Mesenchymal stem cell (in vitro differentiated cells and primary cell): Measurements from ENCODE around the gene DTX3.
A peak's percentile ranks its signal among the peaks of the same experiment; 100 is the strongest.

Experiments
- DNase-seq: peaks from one replicate; pipeline ENCODE4 v3.0.0-alpha.2; 2013
- H2AFZ ChIP-seq: one replicate; pipeline ENCODE4 v1.6.1; 2013; ENCODE audit warnings: low read depth, mild to moderate bottlenecking, control low read depth, inconsistent platforms, low read length, moderate library complexity
- H2AK5ac ChIP-seq: 2 replicates; pipeline ENCODE4 v1.6.1; 2013; ENCODE audit warnings: low read length, moderate library complexity, mild to moderate bottlenecking, inconsistent platforms; ENCODE audit not compliant: severe bottlenecking
- H2BK120ac ChIP-seq: one replicate; pipeline ENCODE4 v1.6.1; 2013; ENCODE audit warnings: low read depth, mild to moderate bottlenecking, inconsistent platforms, low read length, moderate library complexity
- H2BK12ac ChIP-seq, 2 experiments: one replicate each; pipeline ENCODE4 v1.6.1; 2013; ENCODE audit warnings: inconsistent platforms in 2 of 2, low read length in 2 of 2, mild to moderate bottlenecking in 2 of 2, moderate library complexity in 2 of 2, control low read depth in 1 of 2
- H2BK15ac ChIP-seq: one replicate; pipeline ENCODE4 v1.6.1; 2013; ENCODE audit warnings: mild to moderate bottlenecking, low read depth, inconsistent platforms; ENCODE audit not compliant: poor library complexity, severe bottlenecking
- H2BK5ac ChIP-seq: 2 replicates; pipeline ENCODE4 v1.6.1; 2013; ENCODE audit warnings: low read depth, mild to moderate bottlenecking, low read length, control low read depth, inconsistent platforms; ENCODE audit not compliant: poor library complexity, severe bottlenecking
- H3K14ac ChIP-seq, 2 experiments: one replicate each; pipeline ENCODE4 v1.6.1; 2013; ENCODE audit warnings: inconsistent platforms in 2 of 2, low read length in 2 of 2, control low read depth in 1 of 2, mild to moderate bottlenecking in 1 of 2, moderate library complexity in 1 of 2
- H3K18ac ChIP-seq, 2 experiments: one replicate each; pipeline ENCODE4 v1.6.1; 2013; ENCODE audit warnings: inconsistent platforms in 2 of 2, low read length in 2 of 2, control low read depth in 1 of 2, low read depth in 1 of 2, mild to moderate bottlenecking in 1 of 2
- H3K23ac ChIP-seq, 2 experiments: one replicate each; pipeline ENCODE4 v1.6.1; 2013; ENCODE audit warnings: inconsistent platforms in 2 of 2, low read length in 2 of 2, mild to moderate bottlenecking in 2 of 2, moderate library complexity in 2 of 2, control low read depth in 1 of 2
- H3K27ac ChIP-seq: 2 replicates; pipeline ENCODE4 v1.5.1; 2013; ENCODE audit warnings: mild to moderate bottlenecking, moderate library complexity, low read length, control low read depth, inconsistent platforms; ENCODE audit not compliant: poor library complexity, severe bottlenecking
- H3K27me3 ChIP-seq, 2 experiments: 2 replicates each; pipeline versions ENCODE4 v1.6.1 to v1.7.0; 2013; ENCODE audit warnings: low read length in 2 of 2, mild to moderate bottlenecking in 2 of 2, moderate library complexity in 2 of 2, control low read depth in 1 of 2, inconsistent platforms in 1 of 2; ENCODE audit not compliant: control insufficient read depth in 1 of 2, insufficient read depth in 1 of 2
- H3K36me3 ChIP-seq, 2 experiments: 2 replicates each; pipeline versions ENCODE4 v1.6.1 to v1.7.0; 2013; ENCODE audit warnings: low read length in 2 of 2, control low read depth in 1 of 2, inconsistent platforms in 1 of 2, low read depth in 1 of 2, mild to moderate bottlenecking in 1 of 2; ENCODE audit not compliant: insufficient read depth in 2 of 2, control insufficient read depth in 1 of 2
- H3K4ac ChIP-seq, 2 experiments: one replicate each; pipeline ENCODE4 v1.6.1; 2013; ENCODE audit warnings: inconsistent platforms in 2 of 2, low read length in 2 of 2, mild to moderate bottlenecking in 2 of 2, moderate library complexity in 2 of 2, control low read depth in 1 of 2, low read depth in 1 of 2
- H3K4me1 ChIP-seq: 2 replicates; pipeline ENCODE4 v1.6.1; 2013; ENCODE audit warnings: low read depth, low read length, control low read depth; ENCODE audit not compliant: control insufficient read depth, insufficient read depth
- H3K4me2 ChIP-seq: 2 replicates; pipeline ENCODE4 v1.6.1; 2013; ENCODE audit warnings: low read length, mild to moderate bottlenecking, inconsistent platforms; ENCODE audit not compliant: poor library complexity, severe bottlenecking
- H3K4me3 ChIP-seq, 2 experiments: 2 replicates each; pipeline versions ENCODE4 v1.5.1 to v1.7.0; 2013; ENCODE audit warnings: low read length in 2 of 2, mild to moderate bottlenecking in 2 of 2, control low read depth in 1 of 2, low read depth in 1 of 2; ENCODE audit not compliant: insufficient read depth in 1 of 2
- H3K79me1 ChIP-seq: replicated peaks from 2 replicates; pipeline ENCODE4 v1.6.1; 2013; ENCODE audit warnings: mild to moderate bottlenecking, control low read depth, low read length, inconsistent platforms; ENCODE audit not compliant: poor library complexity, severe bottlenecking
- H3K9ac ChIP-seq: 2 replicates; pipeline ENCODE4 v1.7.0; 2013; ENCODE audit warnings: mild to moderate bottlenecking, low read length, moderate library complexity
- H3K9me3 ChIP-seq: 2 replicates; pipeline ENCODE4 v1.7.0; 2013; ENCODE audit warnings: mild to moderate bottlenecking, low read length; ENCODE audit not compliant: control insufficient read depth
- H4K8ac ChIP-seq: one replicate; pipeline ENCODE4 v1.6.1; 2013; ENCODE audit warnings: inconsistent platforms, mild to moderate bottlenecking, low read length, moderate library complexity
- H4K91ac ChIP-seq: one replicate; pipeline ENCODE4 v1.6.1; 2013; ENCODE audit warnings: mild to moderate bottlenecking, low read length, inconsistent platforms
- WGBS: methylation state at CpG from one replicate; pipeline ENCODE4 v1.1.7; 2013; ENCODE audit warnings: mixed read lengths; 5-methylcytosine and 5-hydroxymethylcytosine counted together

DTX3 gene

GRCh38 chr12:57610554-57611107 is 6.0 kb downstream of the DTX3 start:
- Histone ChIP-seq H2AK5ac (no peak overlapping the region), H2BK15ac (peak overlapping the region; percentile 68), H3K27me3 (peaks cover 0 to 57% of the 10 kb centered on the region in 2 experiments), H3K9me3 (no peaks in the 10 kb centered on the region), H3K4me3 (peak overlapping the region; percentile 70 to 81), H3K4ac (peak overlapping the region; percentile 2 to 42), H4K8ac (peak overlapping the region; percentile 95), H3K79me1 (peaks cover 12% of the 10 kb centered on the region), H2AFZ (peak overlapping the region; percentile 37), H3K4me2 (peak overlapping the region; percentile 76), H3K4me1 (peaks cover 16% of the 10 kb centered on the region), H3K14ac (no peak overlapping the region), H2BK5ac (no peak overlapping the region), H2BK12ac (peak overlapping the region; percentile 10 to 50), H3K27ac (no peak overlapping the region), H3K18ac (peak overlapping the region; percentile 62 to 94), H4K91ac (peak overlapping the region; percentile 86), H2BK120ac (peak overlapping the region; percentile 86), H3K23ac (no peak overlapping the region), H3K36me3 (peaks cover 0 to 50% of the 10 kb centered on the region in 2 experiments), H3K9ac (peak overlapping the region; percentile 77)
- WGBS, result 7% methylated on average over 24 of the region's 29 CpGs
- no peak for DNase-seq

- Histone ChIP-seq H3K18ac (peak within 1 kb of the TSS; percentile 78 to 94), H3K9ac (peak within 1 kb of the TSS; percentile 77), H2BK15ac (peak within 1 kb of the TSS; percentile 68), H3K4me3 (peak within 1 kb of the TSS; percentile 70 to 81), H3K14ac (no peak within 1 kb of the TSS), H2BK5ac (no peak within 1 kb of the TSS), H3K36me3 (peaks cover 0 to 57% of the 10 kb centered on the region in 2 experiments), H3K27me3 (peaks cover 0 to 57% of the 10 kb centered on the region in 2 experiments), H3K9me3 (no peaks in the 10 kb centered on the region), H3K4me1 (peaks cover 15% of the 10 kb centered on the region), H2AK5ac (no peak within 1 kb of the TSS), H4K8ac (peak within 1 kb of the TSS; percentile 95), H2AFZ (peak within 1 kb of the TSS; percentile 37), H2BK120ac (peak within 1 kb of the TSS; percentile 86), H4K91ac (peak within 1 kb of the TSS; percentile 86), H3K27ac (no peak within 1 kb of the TSS), H2BK12ac (peak within 1 kb of the TSS; percentile 50 to 64), H3K4ac (peak within 1 kb of the TSS; percentile 2 to 42), H3K4me2 (peak within 1 kb of the TSS; percentile 77), H3K79me1 (peaks cover 7% of the 10 kb centered on the region), H3K23ac (peak within 1 kb of the TSS in 1 of 2 experiments; percentile 97)
- peak; percentile 57 for DNase-seq
- 2% methylated on average over 9 of the region's 55 CpGs for WGBS
Observed at GRCh38 chr12:57611108-57611826, 6.6 kb downstream of the DTX3 start, which contains the start of gene ARHGEF25. Gene ARHGEF25 (plus strand): TSS chr12:57611435. CDS start chr12:57611895, 460 bp downstream.

- H2AFZ ChIP-seq, result no peak overlapping the region
- H3K9ac ChIP-seq, result peak overlapping the region; percentile 49
- no peak overlapping the region for H2BK5ac ChIP-seq
- peaks cover 15% of the 10 kb centered on the region for H3K4me1 ChIP-seq
- peak overlapping the region in 1 of 2 experiments; percentile 64 for H2BK12ac ChIP-seq
- H3K14ac ChIP-seq, result no peak overlapping the region
- peak overlapping the region; percentile 62 for H4K91ac ChIP-seq
- no peak overlapping the region for H2BK15ac ChIP-seq
- H3K27ac ChIP-seq, result no peak overlapping the region
- 12% methylated on average over 21 of the region's 23 CpGs for WGBS
- H3K79me1 ChIP-seq, result peaks cover 7% of the 10 kb centered on the region
- no peak overlapping the region for H3K4ac ChIP-seq
- H3K36me3 ChIP-seq, result peaks cover 0 to 56% of the 10 kb centered on the region in 2 experiments
- H4K8ac ChIP-seq, result peak overlapping the region; percentile 92
- peak overlapping the region in 1 of 2 experiments; percentile 97 for H3K23ac ChIP-seq
- H2AK5ac ChIP-seq, result no peak overlapping the region
- peaks cover 0 to 57% of the 10 kb centered on the region in 2 experiments for H3K27me3 ChIP-seq
- H3K4me2 ChIP-seq, result peak overlapping the region; percentile 77
- DNase-seq, result no peak
- H3K4me3 ChIP-seq, result peak overlapping the region; percentile 60 to 81
- H2BK120ac ChIP-seq, result peak overlapping the region; percentile 86
- peak overlapping the region in 1 of 2 experiments; percentile 78 for H3K18ac ChIP-seq
- H3K9me3 ChIP-seq, result no peaks in the 10 kb centered on the region
Observed at GRCh38 chr12:57611827-57612710, 7.4 kb downstream of the DTX3 start.
